ENCODE measurements around the gene XBP1. TPM values are rescaled to one million over a fixed set of nuclear protein-coding genes. Genes with fewer than 3 reads are reported as not detected.

Gene XBP1
- total and polyA plus RNA-seq, 10 of the 15 experiments (the other 5 are each of a cell fraction or from before 2014, with no cell fraction given), result 44.5 to 313 (median 149) TPM

GRCh38 chr22:28791841-28792490 is 8.4 kb downstream of the XBP1 start (continued):
- TF ChIP-seq CEBPB (IDR thresholded peaks at IDR 0.05; ENCODE audit: borderline replicate concordance in 1 of 2, low read depth in 2 of 2, low read length in 2 of 2) (peak in 1 of 2 experiments; percentile 83; a peak in 1 of 4 replicates), STAT1 (conservative IDR thresholded peaks at IDR 0.05) (no peak), KLF5 (IDR thresholded peaks at IDR 0.05; ENCODE audit: partially characterized antibody) (no peak), POLR2AphosphoS2 (IDR thresholded peaks at IDR 0.05; ENCODE audit: low read depth, low read length) (no peak; the same call in 1 of the 2 replicates), PML (IDR thresholded peaks at IDR 0.05; ENCODE audit: low read length) (peak; percentile 75), WRNIP1 (IDR thresholded peaks at IDR 0.05; ENCODE audit: borderline replicate concordance, low read depth, low read length) (no peak), CUX1 (IDR thresholded peaks at IDR 0.05; ENCODE audit: insufficient replicate concordance, low read depth, low read length) (no peak), RELA (IDR thresholded peaks at IDR 0.05; ENCODE audit: borderline replicate concordance, partially characterized antibody) (no peak), BMI1 (IDR thresholded peaks at IDR 0.05; ENCODE audit: borderline replicate concordance) (no peak), EP300 (IDR thresholded peaks at IDR 0.05; ENCODE audit: borderline replicate concordance in 1 of 2, control insufficient read depth in 1 of 2, low read depth in 2 of 2, low read length in 2 of 2) (peak in 1 of 2 experiments; percentile 82; a peak in 3 of 4 replicates), USF2 (IDR thresholded peaks at IDR 0.05; ENCODE audit: borderline replicate concordance, low read depth, low read length) (no peak), MEF2A (IDR thresholded peaks at IDR 0.05; ENCODE audit: insufficient read depth, low read depth, low read length) (peak; percentile 98), ZNF622 (IDR thresholded peaks at IDR 0.05) (no peak), MLLT1 (IDR thresholded peaks at IDR 0.05) (no peak), TAF1 (IDR thresholded peaks at IDR 0.05; ENCODE audit: borderline replicate concordance, low read depth, low read length) (no peak), TCF3 (IDR thresholded peaks at IDR 0.05; ENCODE audit: borderline replicate concordance, insufficient read depth, low read depth, low read length) (peak; percentile 88), SUPT20H (IDR thresholded peaks at IDR 0.05; ENCODE audit: borderline replicate concordance, control insufficient read depth, low read depth, low read length) (no peak), ATF3 (IDR thresholded peaks at IDR 0.05; ENCODE audit: borderline replicate concordance, extremely low read depth, low read depth, low read length) (no peak), POLR2A (IDR thresholded peaks at IDR 0.05; ENCODE audit: low read depth, low read length) (no peak), IRF3 (IDR thresholded peaks at IDR 0.05) (no peak), CBFB (IDR thresholded peaks at IDR 0.05; ENCODE audit: low read depth) (peak; percentile 76)

Data from GM12878 (cell line).